Measurements from ENCODE around the gene UNC13A. TPM values are rescaled to one million over a fixed set of nuclear protein-coding genes. Genes with fewer than 3 reads are reported as not detected.

Gene UNC13A
- total RNA-seq, 4 donors from 2014 or later, result 0.38 to 0.83 (median 0.62) TPM

DNA sequence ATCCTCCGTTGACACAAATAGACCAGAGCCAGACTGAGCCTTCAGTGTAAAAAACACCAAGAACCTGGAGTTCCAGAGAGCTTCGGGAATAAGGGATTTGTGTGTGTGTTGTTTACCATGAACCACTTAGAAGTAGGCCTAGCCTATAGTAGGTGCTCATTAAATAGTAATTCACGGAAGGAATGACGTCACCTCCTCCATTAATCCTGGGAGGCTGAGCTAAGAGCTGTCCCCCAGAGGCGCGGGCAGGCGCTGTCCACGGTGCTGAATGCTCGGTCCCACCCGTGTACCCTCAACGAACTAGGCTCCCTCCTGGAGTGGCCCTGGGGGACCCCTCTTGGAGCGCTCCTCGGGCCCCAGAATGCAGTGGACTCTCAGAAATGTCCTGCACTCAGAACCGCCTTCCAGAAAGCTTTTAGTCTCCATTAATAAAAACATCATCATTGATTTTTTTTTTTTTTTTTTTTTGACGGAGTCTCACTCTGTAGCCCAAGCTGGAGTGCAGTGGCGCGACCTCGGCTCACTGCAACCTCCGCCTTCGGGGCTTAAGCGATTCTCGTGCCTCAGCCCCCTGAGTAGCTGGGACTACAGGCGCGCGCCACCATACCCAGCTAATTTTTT is 6.5 kb downstream of the UNC13A start:
- Histone ChIP-seq H3K4me3 (no peak overlapping the region), H3K4me1 (peaks cover 0 to 10% (median 5%) of the 10 kb centered on the region in 4 donors), H3K27ac (no peak overlapping the region), H3K27me3 (peaks cover 0 to 7% of the 10 kb centered on the region in 2 donors), H3K9me3 (no peaks in the 10 kb centered on the region), H3K36me3 (no peaks in the 10 kb centered on the region)
- DNase-seq, result no peak
- no peak for TF ChIP-seq POLR2A (IDR thresholded peaks at IDR 0.05)
- TF ChIP-seq, protein P1, sequence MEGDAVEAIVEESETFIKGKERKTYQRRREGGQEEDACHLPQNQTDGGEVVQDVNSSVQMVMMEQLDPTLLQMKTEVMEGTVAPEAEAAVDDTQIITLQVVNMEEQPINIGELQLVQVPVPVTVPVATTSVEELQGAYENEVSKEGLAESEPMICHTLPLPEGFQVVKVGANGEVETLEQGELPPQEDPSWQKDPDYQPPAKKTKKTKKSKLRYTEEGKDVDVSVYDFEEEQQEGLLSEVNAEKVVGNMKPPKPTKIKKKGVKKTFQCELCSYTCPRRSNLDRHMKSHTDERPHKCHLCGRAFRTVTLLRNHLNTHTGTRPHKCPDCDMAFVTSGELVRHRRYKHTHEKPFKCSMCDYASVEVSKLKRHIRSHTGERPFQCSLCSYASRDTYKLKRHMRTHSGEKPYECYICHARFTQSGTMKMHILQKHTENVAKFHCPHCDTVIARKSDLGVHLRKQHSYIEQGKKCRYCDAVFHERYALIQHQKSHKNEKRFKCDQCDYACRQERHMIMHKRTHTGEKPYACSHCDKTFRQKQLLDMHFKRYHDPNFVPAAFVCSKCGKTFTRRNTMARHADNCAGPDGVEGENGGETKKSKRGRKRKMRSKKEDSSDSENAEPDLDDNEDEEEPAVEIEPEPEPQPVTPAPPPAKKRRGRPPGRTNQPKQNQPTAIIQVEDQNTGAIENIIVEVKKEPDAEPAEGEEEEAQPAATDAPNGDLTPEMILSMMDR (IDR thresholded peaks at IDR 0.05), result no peak

DNA sequence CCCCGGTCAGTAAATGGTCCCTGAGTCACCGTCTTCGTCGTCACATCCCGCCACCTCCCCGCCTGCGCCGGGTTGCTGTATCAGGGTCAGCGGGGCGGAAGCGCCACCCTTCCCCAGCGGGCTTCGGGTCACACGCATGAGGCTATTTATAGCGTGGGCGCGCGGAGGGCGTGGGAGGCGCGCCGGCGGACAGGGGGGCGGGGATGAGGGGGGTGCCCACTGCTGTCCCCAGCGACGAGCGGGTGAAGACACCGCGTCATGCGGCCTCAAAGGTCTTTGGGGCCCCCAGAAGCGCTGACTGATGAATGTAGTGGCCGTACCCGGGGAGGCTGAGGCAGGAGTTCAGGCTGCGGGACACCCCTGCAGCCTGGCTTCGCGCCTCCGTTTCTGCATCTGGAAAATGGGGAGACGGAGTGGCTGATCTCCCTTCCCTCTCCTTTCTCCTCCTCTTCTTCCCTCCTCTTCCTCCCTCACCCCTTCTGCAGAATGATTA is 7.9 kb downstream of the UNC13A start:
- Histone ChIP-seq H3K36me3 (no peaks in the 10 kb centered on the region), H3K27me3 (peaks cover 0 to 4% of the 10 kb centered on the region in 2 donors), H3K9me3 (no peaks in the 10 kb centered on the region), H3K4me3 (peak overlapping the region in 3 of 4 donors; percentile 1 to 29 (median 22)), H3K4me1 (peaks cover 0 to 8% (median 0%) of the 10 kb centered on the region in 4 donors), H3K27ac (peak overlapping the region in 1 of 4 donors; percentile 43)
- no peak for TF ChIP-seq POLR2A (IDR thresholded peaks at IDR 0.05)
- TF ChIP-seq, protein P1 (IDR thresholded peaks at IDR 0.05), result no peak
- DNase-seq, result peak in 2 of 3 donors; percentile 43 to 70

DNA sequence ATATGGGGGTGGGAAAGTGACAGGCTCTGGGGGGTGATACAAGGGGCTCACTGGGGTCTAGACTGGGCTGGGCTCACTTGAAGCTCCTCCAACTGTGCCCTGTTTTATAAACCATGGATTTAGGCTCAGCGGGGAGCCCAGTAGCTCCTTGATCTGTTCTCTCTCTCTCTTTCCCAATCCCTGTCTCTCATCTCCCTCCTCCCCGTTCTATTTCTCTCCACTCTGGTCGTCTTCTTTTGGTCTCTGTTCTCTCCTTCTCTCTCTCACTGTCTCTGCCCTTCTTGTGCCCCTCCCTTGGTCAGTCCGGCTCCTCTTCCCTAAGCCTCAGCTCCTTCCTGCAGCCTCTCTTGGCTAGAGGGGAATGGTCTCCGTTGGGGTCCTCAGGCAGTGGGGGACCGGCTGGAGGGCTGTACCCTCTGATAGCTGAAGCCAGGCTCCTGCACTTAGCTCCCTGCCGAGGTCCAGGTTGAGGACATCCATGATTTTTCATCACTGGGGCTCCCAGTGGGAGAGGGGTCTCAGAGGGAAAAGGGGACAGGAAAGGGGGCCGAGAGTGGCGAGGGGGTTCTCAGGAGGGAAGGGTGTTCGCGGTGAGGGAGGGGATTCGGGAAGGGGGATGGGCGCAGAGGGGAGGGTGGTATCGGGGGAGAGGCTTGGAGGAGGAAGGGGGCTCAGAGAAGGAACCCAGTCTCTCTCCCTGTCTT is 8.5 kb downstream of the UNC13A start:
- Histone ChIP-seq H3K9me3 (no peaks in the 10 kb centered on the region), H3K36me3 (no peaks in the 10 kb centered on the region), H3K4me1 (peaks cover 0 to 8% (median 0%) of the 10 kb centered on the region in 4 donors), H3K27me3 (peaks cover 0 to 4% of the 10 kb centered on the region in 2 donors), H3K4me3 (peak overlapping the region in 3 of 4 donors; percentile 1 to 29 (median 22)), H3K27ac (peak overlapping the region in 1 of 4 donors; percentile 43)
- TF ChIP-seq, protein P1 (IDR thresholded peaks at IDR 0.05), result no peak
- no peak for TF ChIP-seq POLR2A (IDR thresholded peaks at IDR 0.05)
- no peak for DNase-seq

DNA sequence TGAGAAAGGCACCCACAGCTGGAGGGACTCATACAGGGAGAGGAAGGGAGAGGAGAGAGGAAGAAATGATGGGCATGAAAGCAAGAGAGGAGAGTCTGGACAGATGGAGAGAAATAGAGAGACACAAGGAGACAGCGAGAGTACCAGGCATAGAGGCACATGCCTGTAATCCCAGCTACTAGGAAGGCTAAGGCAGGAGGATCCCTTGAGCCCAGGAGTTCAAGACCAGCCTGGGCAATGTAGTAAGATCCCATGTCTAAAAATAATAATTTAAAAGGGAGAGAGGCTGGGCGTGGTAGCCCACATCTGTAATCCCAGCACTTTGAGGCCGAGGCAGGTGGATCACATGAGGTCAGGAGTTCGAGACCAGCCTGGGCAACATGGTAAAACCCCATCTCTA is 9.3 kb downstream of the UNC13A start:
- no peaks in the 10 kb centered on the region for H3K36me3 ChIP-seq
- H3K9me3 ChIP-seq, result no peaks in the 10 kb centered on the region
- no peak overlapping the region for H3K27ac ChIP-seq
- no peak for TF ChIP-seq POLR2A (IDR thresholded peaks at IDR 0.05)
- TF ChIP-seq, protein P1 (IDR thresholded peaks at IDR 0.05), result no peak
- peaks cover 0 to 4% of the 10 kb centered on the region in 2 donors for H3K27me3 ChIP-seq
- H3K4me1 ChIP-seq, result peaks cover 0 to 8% (median 0%) of the 10 kb centered on the region in 4 donors
- DNase-seq, result no peak
- no peak overlapping the region for H3K4me3 ChIP-seq

DNA sequence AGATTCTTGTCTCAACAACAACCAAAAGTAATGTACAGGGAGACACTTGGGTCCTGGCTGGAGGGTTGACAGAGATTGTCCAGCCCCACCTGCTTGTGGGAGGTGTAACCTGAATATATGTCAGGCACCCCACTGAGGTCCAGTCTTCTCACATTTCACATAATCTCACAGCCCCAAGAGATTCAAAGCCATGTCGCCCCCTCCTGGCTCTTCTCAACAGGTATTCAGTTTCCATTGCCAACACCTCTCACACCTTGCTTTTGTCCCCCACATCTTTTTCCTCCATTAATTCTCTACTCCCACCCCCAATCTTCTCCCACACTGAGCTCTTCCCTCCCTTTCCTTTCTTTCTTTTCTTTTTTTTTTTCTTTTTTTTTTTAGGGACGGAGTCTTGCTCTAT is 11.2 kb downstream of the UNC13A start:
- no peak overlapping the region for H3K27ac ChIP-seq
- peaks cover 0 to 4% of the 10 kb centered on the region in 2 donors for H3K27me3 ChIP-seq
- H3K4me1 ChIP-seq, result peaks cover 0 to 8% (median 0%) of the 10 kb centered on the region in 4 donors
- H3K9me3 ChIP-seq, result no peaks in the 10 kb centered on the region
- DNase-seq, result no peak
- no peaks in the 10 kb centered on the region for H3K36me3 ChIP-seq
- H3K4me3 ChIP-seq, result no peak overlapping the region
- TF ChIP-seq POLR2A (IDR thresholded peaks at IDR 0.05), result no peak
- TF ChIP-seq, protein P1 (IDR thresholded peaks at IDR 0.05), result no peak
